ENCODE data around the gene DNAJA3. TPM values are rescaled to one million over a fixed set of nuclear protein-coding genes. Genes with fewer than 3 reads are reported as not detected.

Gene DNAJA3
- total and polyA plus RNA-seq, 2 of the 4 experiments (the other 2 are of a cell fraction) = 38.0 to 40.2 TPM

DNA sequence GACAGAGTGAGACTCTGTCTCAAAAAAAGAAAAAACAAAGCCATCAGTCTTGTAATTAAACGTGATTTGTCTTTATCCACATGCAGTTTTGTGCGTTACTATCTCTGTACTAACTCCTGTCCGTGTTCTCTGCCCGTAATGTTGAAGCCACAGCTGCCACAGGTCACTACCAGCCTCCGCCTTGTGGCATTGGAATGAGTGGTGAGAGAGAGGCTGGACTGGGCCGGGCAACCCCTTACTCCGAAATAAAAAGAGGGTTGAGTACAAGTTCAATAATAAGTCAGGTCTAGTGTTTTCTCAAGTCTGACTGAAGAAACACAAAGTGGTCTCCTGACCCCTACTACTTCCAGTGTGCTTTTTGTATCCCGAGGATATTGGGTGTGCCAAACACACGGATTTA is 5.4 kb downstream of the DNAJA3 start:
- no peak overlapping the region for H3K18ac ChIP-seq (ENCODE audit: low read depth, low read length)
- H4K20me1 ChIP-seq (ENCODE audit: insufficient read depth, low read length) = peaks cover 15% of the 10 kb centered on the region; the same call in 1 of the 2 replicates
- H3K23ac ChIP-seq (ENCODE audit: low read depth, low read length) = no peak overlapping the region
- POLR2A ChIA-PET (ENCODE audit: unreplicated experiment) = no interaction called here
- no peak overlapping the region for H3K4ac ChIP-seq (ENCODE audit: low read depth, low read length)
- H2AFZ ChIP-seq (replicated peaks; ENCODE audit: low read length, poor library complexity) = no peak overlapping the region
- ATAC-seq (ENCODE audit: low read depth) (no peak), DNase-seq (no peak)
- H3K9me3 ChIP-seq (ENCODE audit: control insufficient read depth, insufficient read depth, low read length) = no peaks in the 10 kb centered on the region
- no peak overlapping the region for H3K14ac ChIP-seq (replicated peaks; ENCODE audit: low read depth, low read length)
- in situ Hi-C loops (cut with MboI; ENCODE audit: low sequenced_read_pairs) = no loop called here
- TF ChIP-seq, protein P1, sequence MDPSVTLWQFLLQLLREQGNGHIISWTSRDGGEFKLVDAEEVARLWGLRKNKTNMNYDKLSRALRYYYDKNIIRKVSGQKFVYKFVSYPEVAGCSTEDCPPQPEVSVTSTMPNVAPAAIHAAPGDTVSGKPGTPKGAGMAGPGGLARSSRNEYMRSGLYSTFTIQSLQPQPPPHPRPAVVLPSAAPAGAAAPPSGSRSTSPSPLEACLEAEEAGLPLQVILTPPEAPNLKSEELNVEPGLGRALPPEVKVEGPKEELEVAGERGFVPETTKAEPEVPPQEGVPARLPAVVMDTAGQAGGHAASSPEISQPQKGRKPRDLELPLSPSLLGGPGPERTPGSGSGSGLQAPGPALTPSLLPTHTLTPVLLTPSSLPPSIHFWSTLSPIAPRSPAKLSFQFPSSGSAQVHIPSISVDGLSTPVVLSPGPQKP (IDR thresholded peaks at IDR 0.05; ENCODE audit: borderline replicate concordance, low read depth, low read length) = no peak
- TF ChIP-seq, protein P2, sequence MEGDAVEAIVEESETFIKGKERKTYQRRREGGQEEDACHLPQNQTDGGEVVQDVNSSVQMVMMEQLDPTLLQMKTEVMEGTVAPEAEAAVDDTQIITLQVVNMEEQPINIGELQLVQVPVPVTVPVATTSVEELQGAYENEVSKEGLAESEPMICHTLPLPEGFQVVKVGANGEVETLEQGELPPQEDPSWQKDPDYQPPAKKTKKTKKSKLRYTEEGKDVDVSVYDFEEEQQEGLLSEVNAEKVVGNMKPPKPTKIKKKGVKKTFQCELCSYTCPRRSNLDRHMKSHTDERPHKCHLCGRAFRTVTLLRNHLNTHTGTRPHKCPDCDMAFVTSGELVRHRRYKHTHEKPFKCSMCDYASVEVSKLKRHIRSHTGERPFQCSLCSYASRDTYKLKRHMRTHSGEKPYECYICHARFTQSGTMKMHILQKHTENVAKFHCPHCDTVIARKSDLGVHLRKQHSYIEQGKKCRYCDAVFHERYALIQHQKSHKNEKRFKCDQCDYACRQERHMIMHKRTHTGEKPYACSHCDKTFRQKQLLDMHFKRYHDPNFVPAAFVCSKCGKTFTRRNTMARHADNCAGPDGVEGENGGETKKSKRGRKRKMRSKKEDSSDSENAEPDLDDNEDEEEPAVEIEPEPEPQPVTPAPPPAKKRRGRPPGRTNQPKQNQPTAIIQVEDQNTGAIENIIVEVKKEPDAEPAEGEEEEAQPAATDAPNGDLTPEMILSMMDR (conservative IDR thresholded peaks at IDR 0.05; ENCODE audit: low read depth, low read length) = no peak
- TF ChIP-seq NFE2L2 (IDR thresholded peaks at IDR 0.05; ENCODE audit: low read depth, low read length) = no peak
- TF ChIP-seq, protein P3, sequence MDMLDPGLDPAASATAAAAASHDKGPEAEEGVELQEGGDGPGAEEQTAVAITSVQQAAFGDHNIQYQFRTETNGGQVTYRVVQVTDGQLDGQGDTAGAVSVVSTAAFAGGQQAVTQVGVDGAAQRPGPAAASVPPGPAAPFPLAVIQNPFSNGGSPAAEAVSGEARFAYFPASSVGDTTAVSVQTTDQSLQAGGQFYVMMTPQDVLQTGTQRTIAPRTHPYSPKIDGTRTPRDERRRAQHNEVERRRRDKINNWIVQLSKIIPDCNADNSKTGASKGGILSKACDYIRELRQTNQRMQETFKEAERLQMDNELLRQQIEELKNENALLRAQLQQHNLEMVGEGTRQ (IDR thresholded peaks at IDR 0.05; ENCODE audit: low read depth, low read length) = no peak
- H3K27ac ChIP-seq (ENCODE audit: insufficient read depth, low read length) = no peak overlapping the region
- peaks cover 30 to 59% of the 10 kb centered on the region in 2 experiments for H3K79me1 ChIP-seq (ENCODE audit: low read depth in 1 of 2, low read length in 2 of 2)
- no peak overlapping the region for H4K5ac ChIP-seq (ENCODE audit: low read depth, low read length)
- no peak overlapping the region for H2BK5ac ChIP-seq (ENCODE audit: low read depth, low read length, poor library complexity, severe bottlenecking)
- no peak overlapping the region for H4K91ac ChIP-seq (ENCODE audit: insufficient read depth, low read depth, low read length)
- no peak overlapping the region for H3K4me2 ChIP-seq (ENCODE audit: low read depth, low read length)
- H3K4me3 ChIP-seq (ENCODE audit: insufficient read depth, low read depth, low read length) = no peak overlapping the region
- WGBS, 2 experiments (ENCODE audit: extremely low coverage in 2 of 2, insufficient read length in 1 of 2) = 100% methylated on average over 1 of the region's 9 CpGs; no CpG with 5 or more reads in 1 of the 2 experiments
- H2AK5ac ChIP-seq (ENCODE audit: low read depth, low read length) = no peak overlapping the region
- no peaks in the 10 kb centered on the region for H3K27me3 ChIP-seq (ENCODE audit: control insufficient read depth, insufficient read depth, low read length)
- H2AK9ac ChIP-seq (replicated peaks; ENCODE audit: low read depth, low read length, poor library complexity) = no peak overlapping the region
- H4K8ac ChIP-seq (ENCODE audit: low read depth in 2 of 2, low read length in 2 of 2) = no peak overlapping the region
- H2BK15ac ChIP-seq (ENCODE audit: low read depth, low read length) = no peak overlapping the region
- intact Hi-C loops (cut with micrococcal nuclease) = no loop called here
- no peak overlapping the region for H3K56ac ChIP-seq (ENCODE audit: extremely low read depth, insufficient read depth, low read length)
- H3K9me1 ChIP-seq (ENCODE audit: insufficient read depth, low read length) = peaks cover 9% of the 10 kb centered on the region; the same call in 1 of the 2 replicates
- H3K4me1 ChIP-seq (ENCODE audit: control insufficient read depth, insufficient read depth, low read length) = peaks cover 7% of the 10 kb centered on the region
- H2BK20ac ChIP-seq (ENCODE audit: low read depth, low read length) = no peak overlapping the region
- dilution Hi-C loops (cut with HindIII; ENCODE audit: low sequenced_read_pairs, unreplicated experiment) = no loop called here
- H3K36me3 ChIP-seq (ENCODE audit: control insufficient read depth, insufficient read depth, low read length) = peaks cover 15% of the 10 kb centered on the region
- no TSS peak for BruUV-seq (replicated peaks)
- no peak overlapping the region for H3K9ac ChIP-seq (ENCODE audit: low read depth, low read length)
- H2BK120ac ChIP-seq (ENCODE audit: low read depth, low read length) = no peak overlapping the region
- CTCF ChIA-PET = no interaction called here
